H9 (cell line): ENCODE measurements around the gene CDS2. TPM values are rescaled to one million over a fixed set of nuclear protein-coding genes. Genes with fewer than 3 reads are reported as not detected.

Experiments used
- DNase-seq: peaks from one replicate; pipeline ENCODE4 v3.0.0-alpha.2; 2017
- H2AFZ ChIP-seq: one replicate; pipeline ENCODE4 v1.6.1; 2013; ENCODE audit warnings: mild to moderate bottlenecking, low read length, control low read depth, moderate library complexity
- H2AK5ac ChIP-seq: 2 replicates; pipeline ENCODE4 v1.6.1; 2013; ENCODE audit warnings: low read length, control low read depth, mixed read lengths; ENCODE audit not compliant: insufficient read length
- H2BK120ac ChIP-seq: one replicate; pipeline ENCODE4 v1.6.1; 2013; ENCODE audit warnings: low read depth, mild to moderate bottlenecking, low read length, control low read depth, inconsistent platforms; ENCODE audit not compliant: poor library complexity, severe bottlenecking
- H2BK12ac ChIP-seq: 2 replicates; pipeline ENCODE4 v1.6.1; 2013; ENCODE audit warnings: low read length, control low read depth, mixed read lengths, low read depth; ENCODE audit not compliant: insufficient read length
- H2BK15ac ChIP-seq: 2 replicates; pipeline ENCODE4 v1.6.1; 2013; ENCODE audit warnings: low read depth, low read length, control low read depth
- H2BK20ac ChIP-seq: one replicate; pipeline ENCODE4 v1.6.1; 2013; ENCODE audit warnings: low read depth, mild to moderate bottlenecking, low read length, control low read depth, inconsistent platforms; ENCODE audit not compliant: poor library complexity, severe bottlenecking
- H2BK5ac ChIP-seq: 2 replicates; pipeline ENCODE4 v1.6.1; 2013; ENCODE audit warnings: low read length, control low read depth, mixed read lengths; ENCODE audit not compliant: insufficient read length
- H3K14ac ChIP-seq: 2 replicates; pipeline ENCODE4 v1.6.1; 2013; ENCODE audit warnings: low read length, control low read depth; ENCODE audit not compliant: insufficient read depth
- H3K18ac ChIP-seq: 2 replicates; pipeline ENCODE4 v1.6.1; 2013; ENCODE audit warnings: low read depth, mild to moderate bottlenecking, mixed read lengths, low read length, control low read depth; ENCODE audit not compliant: insufficient read length
- H3K23ac ChIP-seq: 2 replicates; pipeline ENCODE4 v1.6.1; 2013; ENCODE audit warnings: low read length, control low read depth, mixed read lengths, low read depth; ENCODE audit not compliant: insufficient read length
- H3K23me2 ChIP-seq: 2 replicates; pipeline ENCODE4 v1.6.1; 2013; ENCODE audit warnings: low read depth, mild to moderate bottlenecking, mixed read lengths, low read length, control low read depth; ENCODE audit not compliant: insufficient read length, poor library complexity, severe bottlenecking
- H3K27ac ChIP-seq: 2 replicates; pipeline ENCODE4 v1.5.1; 2013; ENCODE audit warnings: low read length, control low read depth, mixed read lengths, low read depth; ENCODE audit not compliant: insufficient read length
- H3K27me3 ChIP-seq: 2 replicates; pipeline ENCODE4 v1.6.1; 2013; ENCODE audit warnings: low read length, control low read depth, inconsistent platforms; ENCODE audit not compliant: insufficient read depth
- H3K4ac ChIP-seq: 2 replicates; pipeline ENCODE4 v1.6.1; 2013; ENCODE audit warnings: low read depth, mild to moderate bottlenecking, control low read depth, inconsistent platforms, low read length, moderate library complexity
- H3K4me1 ChIP-seq: 2 replicates; pipeline ENCODE4 v1.6.1; 2013; ENCODE audit warnings: low read length, control low read depth, inconsistent platforms; ENCODE audit not compliant: insufficient read depth
- H3K4me2 ChIP-seq: 2 replicates; pipeline ENCODE4 v1.6.1; 2013; ENCODE audit warnings: low read length, control low read depth, mixed read lengths; ENCODE audit not compliant: insufficient read length, insufficient read depth
- H3K56ac ChIP-seq: 2 replicates; pipeline ENCODE4 v1.6.1; 2013; ENCODE audit warnings: low read depth, mild to moderate bottlenecking, mixed read lengths, low read length, control low read depth; ENCODE audit not compliant: insufficient read length
- H3K79me1 ChIP-seq: 2 replicates; pipeline ENCODE4 v1.6.1; 2013; ENCODE audit warnings: low read depth, mild to moderate bottlenecking, moderate library complexity, low read length, control low read depth, inconsistent platforms; ENCODE audit not compliant: insufficient read depth, poor library complexity, severe bottlenecking
- H3K79me2 ChIP-seq: 2 replicates; pipeline ENCODE4 v1.6.1; 2013; ENCODE audit warnings: low read length, control low read depth, inconsistent platforms; ENCODE audit not compliant: insufficient read depth
- H3K9ac ChIP-seq: 2 replicates; pipeline ENCODE4 v1.6.1; 2013; ENCODE audit warnings: low read length, control low read depth, mixed read lengths; ENCODE audit not compliant: insufficient read length; ENCODE audit errors: extremely low read depth
- H3K9me3 ChIP-seq: one replicate; pipeline ENCODE4 v1.6.1; 2013; ENCODE audit warnings: low read depth, low read length, inconsistent platforms; ENCODE audit not compliant: control insufficient read depth
- H3T11ph ChIP-seq: one replicate; pipeline ENCODE4 v1.6.1; 2013; ENCODE audit warnings: mild to moderate bottlenecking, low read length, control low read depth, inconsistent platforms
- H4K20me1 ChIP-seq: one replicate; pipeline ENCODE4 v1.6.1; 2013; ENCODE audit not compliant: control insufficient read depth, insufficient read length, insufficient read depth
- H4K5ac ChIP-seq: 2 replicates; pipeline ENCODE4 v1.6.1; 2013; ENCODE audit warnings: low read depth, mild to moderate bottlenecking, mixed read lengths, low read length, control low read depth; ENCODE audit not compliant: insufficient read length
- H4K8ac ChIP-seq: replicated peaks from 2 replicates; pipeline ENCODE4 v1.6.1; 2013; ENCODE audit warnings: low read length, control low read depth, mixed read lengths, low read depth; ENCODE audit not compliant: insufficient read length
- H4K91ac ChIP-seq: 2 replicates; pipeline ENCODE4 v1.6.1; 2013; ENCODE audit warnings: low read depth, mild to moderate bottlenecking, moderate library complexity, mixed read lengths, low read length, control low read depth; ENCODE audit not compliant: insufficient read length
- H3K27ac Mint-ChIP-seq, 3 experiments: 2 replicates in 2 of 3; 3 replicates in 1 of 3; pipeline ENCODE4 v1.8.0; 2020 to 2021; ENCODE audit warnings: mixed read lengths in 3 of 3, mild to moderate bottlenecking in 1 of 3, moderate library complexity in 1 of 3
- H3K27me3 Mint-ChIP-seq: 2 replicates; pipeline ENCODE4 v1.8.0; 2021; ENCODE audit warnings: low read depth, mild to moderate bottlenecking, moderate library complexity, mixed read lengths
- H3K36me3 Mint-ChIP-seq, 3 experiments: 2 replicates in 2 of 3; 3 replicates in 1 of 3; pipeline ENCODE4 v1.8.0; 2020 to 2021; ENCODE audit warnings: low read depth in 3 of 3, mixed read lengths in 3 of 3; ENCODE audit not compliant: insufficient read depth in 1 of 3
- H3K4me1 Mint-ChIP-seq, 2 experiments: 2 replicates each; pipeline ENCODE4 v1.8.0; 2020; ENCODE audit warnings: mixed read lengths in 2 of 2
- H3K4me3 Mint-ChIP-seq, 2 experiments: 2 replicates in 1 of 2; 3 replicates in 1 of 2; pipeline ENCODE4 v1.8.0; 2020 to 2021; ENCODE audit warnings: mild to moderate bottlenecking in 2 of 2, mixed read lengths in 2 of 2, moderate library complexity in 1 of 2
- H3K9me3 Mint-ChIP-seq, 2 experiments: 2 replicates in 1 of 2; 3 replicates in 1 of 2; pipeline ENCODE4 v1.8.0; 2020; ENCODE audit warnings: mild to moderate bottlenecking in 2 of 2, mixed read lengths in 2 of 2, moderate library complexity in 1 of 2
- WGBS: extraction: QIAGEN DNeasy Blood & Tissue Kit; methylation state at CpG from one replicate; pipeline ENCODE4 v1.1.7; 2013; ENCODE audit warnings: missing lambda C conversion rate, low lambda C conversion rate, mixed read lengths; ENCODE audit not compliant: insufficient read length; ENCODE audit errors: extremely low coverage; 5-methylcytosine and 5-hydroxymethylcytosine counted together
- total RNA-seq: library from RNA; stranded (reverse); gene quantifications from 2 replicates; pipeline ENCODE4 v1.2.1, GENCODE V29; 2021
- TF ChIP-seq, protein P1 (sequence below): fragments of 200-600 bp; sonication (generic); conservative IDR thresholded peaks from 3 replicates; pipeline ENCODE4 v1.8.0; 2021; ENCODE audit warnings: antibody characterized with exemption, mild to moderate bottlenecking

CDS2 gene
- total RNA-seq, 1 experiment from 2014 or later, result 63.2 TPM

DNA sequence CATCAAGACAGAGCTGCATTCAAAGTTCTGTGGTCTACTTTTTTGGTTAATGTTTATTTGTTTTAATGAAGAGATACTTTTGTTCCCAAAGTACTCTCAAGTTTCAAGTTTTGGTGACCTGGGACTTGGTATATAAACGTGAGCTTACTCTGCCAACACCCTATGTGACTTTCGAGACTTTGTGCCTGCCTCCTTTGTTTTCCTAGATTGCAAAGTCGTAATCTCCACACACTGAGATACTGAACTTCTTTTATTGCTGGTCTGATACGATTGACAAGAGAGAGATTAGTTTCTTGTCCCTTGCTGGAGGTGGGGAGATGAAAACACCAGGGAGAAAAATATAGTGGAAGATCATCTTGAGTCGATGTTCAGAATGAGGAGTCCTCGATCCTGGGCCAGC, 34.9 kb upstream of the CDS2 start:
- H2BK12ac ChIP-seq, result no peak overlapping the region
- peaks cover 4 to 11% (median 10%) of the 10 kb centered on the region in 3 experiments; a peak in 6 of 7 replicates for H3K36me3 Mint-ChIP-seq
- peaks cover 0 to 3% of the 10 kb centered on the region in 2 experiments; a peak in 1 of 4 replicates for H3K4me1 Mint-ChIP-seq
- H3K4me2 ChIP-seq, result no peak overlapping the region
- no peak overlapping the region for H2BK5ac ChIP-seq
- H3K9ac ChIP-seq, result no peak overlapping the region
- H2AK5ac ChIP-seq, result no peak overlapping the region
- no peak overlapping the region for H3T11ph ChIP-seq
- H2BK15ac ChIP-seq, result no peak overlapping the region
- no peak overlapping the region for H3K18ac ChIP-seq
- H4K8ac ChIP-seq, result no peak overlapping the region
- H4K91ac ChIP-seq, result no peak overlapping the region
- H3K23ac ChIP-seq, result no peak overlapping the region
- H3K79me2 ChIP-seq, result no peaks in the 10 kb centered on the region
- H3K23me2 ChIP-seq, result no peaks in the 10 kb centered on the region
- no peak overlapping the region for H3K27ac ChIP-seq
- no peaks in the 10 kb centered on the region for H3K9me3 Mint-ChIP-seq
- no peaks in the 10 kb centered on the region for H3K9me3 ChIP-seq
- no peaks in the 10 kb centered on the region for H3K27me3 ChIP-seq
- TF ChIP-seq, protein P1, sequence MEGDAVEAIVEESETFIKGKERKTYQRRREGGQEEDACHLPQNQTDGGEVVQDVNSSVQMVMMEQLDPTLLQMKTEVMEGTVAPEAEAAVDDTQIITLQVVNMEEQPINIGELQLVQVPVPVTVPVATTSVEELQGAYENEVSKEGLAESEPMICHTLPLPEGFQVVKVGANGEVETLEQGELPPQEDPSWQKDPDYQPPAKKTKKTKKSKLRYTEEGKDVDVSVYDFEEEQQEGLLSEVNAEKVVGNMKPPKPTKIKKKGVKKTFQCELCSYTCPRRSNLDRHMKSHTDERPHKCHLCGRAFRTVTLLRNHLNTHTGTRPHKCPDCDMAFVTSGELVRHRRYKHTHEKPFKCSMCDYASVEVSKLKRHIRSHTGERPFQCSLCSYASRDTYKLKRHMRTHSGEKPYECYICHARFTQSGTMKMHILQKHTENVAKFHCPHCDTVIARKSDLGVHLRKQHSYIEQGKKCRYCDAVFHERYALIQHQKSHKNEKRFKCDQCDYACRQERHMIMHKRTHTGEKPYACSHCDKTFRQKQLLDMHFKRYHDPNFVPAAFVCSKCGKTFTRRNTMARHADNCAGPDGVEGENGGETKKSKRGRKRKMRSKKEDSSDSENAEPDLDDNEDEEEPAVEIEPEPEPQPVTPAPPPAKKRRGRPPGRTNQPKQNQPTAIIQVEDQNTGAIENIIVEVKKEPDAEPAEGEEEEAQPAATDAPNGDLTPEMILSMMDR, result no peak
- H3K27ac Mint-ChIP-seq, result peak overlapping the region in 1 of 3 experiments; percentile 24; a peak in 1 of 7 replicates
- H3K4me3 Mint-ChIP-seq, result no peak overlapping the region
- no peaks in the 10 kb centered on the region for H3K79me1 ChIP-seq
- H2BK20ac ChIP-seq, result no peak overlapping the region
- no peaks in the 10 kb centered on the region for H4K20me1 ChIP-seq
- no peak overlapping the region for H2BK120ac ChIP-seq
- no CpG with 5 or more reads among the region's 6 CpGs for WGBS
- H3K4me1 ChIP-seq, result no peaks in the 10 kb centered on the region
- H3K14ac ChIP-seq, result no peak overlapping the region
- no peak overlapping the region for H4K5ac ChIP-seq
- H3K27me3 Mint-ChIP-seq, result no peaks in the 10 kb centered on the region
- DNase-seq, result no peak
- no peak overlapping the region for H2AFZ ChIP-seq
- H3K4ac ChIP-seq, result no peak overlapping the region
- H3K56ac ChIP-seq, result no peak overlapping the region
